ENCODE data around the gene WDR73.

GRCh38 chr15:84616235-84616634 lies 37.8 kb downstream of the WDR73 start:
- no peak for TF ChIP-seq CTCF (IDR thresholded peaks at IDR 0.05)
- no peak for TF ChIP-seq POLR2A (IDR thresholded peaks at IDR 0.05)

Measured in Peyer's patch (tissue), 4 donors.